GM19372 (cell line): ENCODE results near the gene DACH1.

ENCODE experiments used
- ATAC-seq: cut with Tn5 transposase; IDR thresholded peaks from one replicate; pipeline ENCODE4 v1.9.1; 2021; ENCODE audit warnings: mild to moderate bottlenecking, low read depth, moderate library complexity; ENCODE audit not compliant: unreplicated experiment

The DACH1 gene

DNA sequence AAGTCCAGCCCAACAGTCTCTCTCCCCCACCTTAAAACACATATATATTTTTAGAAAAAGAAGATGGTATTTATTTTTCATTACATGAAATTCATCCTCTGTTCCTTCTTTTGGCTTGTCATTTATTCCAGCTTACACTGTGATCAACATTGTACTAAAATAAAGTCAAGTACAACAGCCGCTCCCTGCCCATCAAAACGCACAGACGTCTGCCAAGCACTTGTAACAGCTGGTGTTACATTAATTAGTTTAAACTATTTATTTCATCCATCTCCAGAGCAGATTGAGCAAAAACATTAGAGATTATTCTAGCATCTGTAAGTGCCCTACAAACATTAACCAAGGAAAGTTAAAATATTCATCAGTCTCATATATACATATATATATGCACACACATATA lies 350.5 kb downstream of the DACH1 start:
- no peak for ATAC-seq

DNA sequence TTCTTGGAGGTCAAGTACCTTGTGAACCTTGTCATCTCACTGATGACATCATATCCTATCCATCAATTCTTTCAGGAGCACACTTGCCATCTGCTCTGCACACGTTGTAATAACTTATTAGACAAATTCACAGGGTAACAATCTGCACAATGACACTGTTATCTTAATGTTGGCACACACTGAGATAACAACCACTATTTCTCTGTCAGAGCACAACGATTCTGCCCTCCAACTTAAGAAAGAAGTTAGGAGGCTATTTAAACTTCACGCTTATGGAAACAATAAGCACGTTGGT lies 351.3 kb downstream of the DACH1 start:
- no peak for ATAC-seq

DNA sequence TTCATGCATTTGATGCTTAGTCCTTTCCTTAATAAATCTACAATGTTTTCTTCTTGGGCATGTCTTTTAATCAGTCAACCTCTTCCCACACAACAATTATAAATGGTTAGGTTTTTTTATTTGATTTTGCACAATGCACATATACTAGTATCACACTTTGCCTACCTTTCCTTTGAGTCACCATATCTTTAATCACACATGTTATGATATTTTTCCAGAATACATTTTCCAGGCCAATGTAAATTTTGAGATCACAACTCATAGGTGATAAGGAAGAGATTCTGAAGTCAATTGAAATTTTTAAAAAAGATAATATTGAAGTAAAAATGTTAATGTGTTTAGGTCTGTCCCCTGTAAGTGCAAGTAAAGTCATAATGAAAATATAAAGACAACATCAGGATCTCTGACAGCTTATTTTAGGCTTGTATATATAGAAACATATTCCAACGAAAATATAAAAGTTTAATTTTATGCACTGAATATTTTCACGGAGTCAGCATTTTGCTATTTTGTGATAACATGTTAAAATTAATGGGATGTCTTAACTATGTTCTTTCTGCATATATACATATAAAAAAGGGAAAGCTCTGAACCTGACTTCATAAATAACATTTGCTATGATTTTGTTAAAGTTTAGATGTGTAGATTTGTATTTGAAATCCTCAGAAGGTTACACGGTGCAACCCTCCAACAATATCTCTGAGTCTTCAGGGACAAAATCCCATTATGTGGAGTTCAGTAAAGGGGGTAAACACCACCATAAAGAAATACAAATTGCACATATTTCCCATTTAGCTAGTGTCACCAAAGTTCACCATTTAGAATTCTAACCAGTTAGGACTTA lies 351.9 kb downstream of the DACH1 start:
- no peak for ATAC-seq

DNA sequence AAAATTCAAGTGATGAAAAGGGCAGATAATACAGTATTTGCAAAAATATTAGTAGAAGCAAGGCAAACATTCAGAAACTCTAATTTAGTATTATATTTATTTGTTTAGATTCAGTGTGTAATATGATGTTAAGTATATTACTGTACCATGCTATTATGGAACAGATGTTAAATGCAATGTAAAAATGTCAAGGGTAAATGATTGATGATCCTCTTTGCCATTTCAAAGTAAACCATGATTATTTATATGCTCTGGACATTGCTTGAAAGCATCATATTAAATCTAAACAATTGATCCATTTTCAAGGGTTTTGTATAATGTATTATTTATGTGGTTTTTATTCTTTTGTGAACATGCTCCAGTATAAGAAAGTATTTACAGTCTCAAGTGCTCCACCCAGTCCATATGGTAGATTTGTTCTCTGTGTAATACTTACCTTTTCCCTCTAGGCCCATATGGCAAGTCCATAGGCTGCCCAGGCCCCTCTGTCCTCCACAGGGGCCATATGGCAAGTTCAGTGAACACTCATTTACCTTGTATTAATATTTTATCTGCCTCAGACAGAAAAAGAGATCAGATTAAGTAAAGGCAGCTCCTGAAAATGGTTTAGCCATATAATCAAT lies 353.5 kb downstream of the DACH1 start:
- no peak for ATAC-seq

DNA sequence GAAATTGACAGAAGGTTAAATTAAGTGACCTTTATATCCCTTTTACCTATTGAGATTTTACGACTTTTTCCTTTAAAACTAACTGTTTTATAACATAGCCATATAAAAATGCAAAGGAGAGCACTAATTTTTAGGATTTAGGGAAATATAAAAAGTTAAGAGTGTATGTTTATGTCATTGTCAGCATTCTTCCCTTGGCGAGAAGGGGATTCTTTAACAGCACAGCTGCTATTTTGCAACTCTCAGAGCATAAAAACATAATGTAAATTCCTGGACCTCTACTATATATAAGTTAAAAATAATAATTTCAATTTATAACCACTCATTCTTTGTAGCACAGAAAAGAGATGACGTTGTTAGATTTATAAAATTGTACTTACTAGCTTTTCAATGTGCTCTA lies 363.2 kb downstream of the DACH1 start:
- ATAC-seq: no peak

DNA sequence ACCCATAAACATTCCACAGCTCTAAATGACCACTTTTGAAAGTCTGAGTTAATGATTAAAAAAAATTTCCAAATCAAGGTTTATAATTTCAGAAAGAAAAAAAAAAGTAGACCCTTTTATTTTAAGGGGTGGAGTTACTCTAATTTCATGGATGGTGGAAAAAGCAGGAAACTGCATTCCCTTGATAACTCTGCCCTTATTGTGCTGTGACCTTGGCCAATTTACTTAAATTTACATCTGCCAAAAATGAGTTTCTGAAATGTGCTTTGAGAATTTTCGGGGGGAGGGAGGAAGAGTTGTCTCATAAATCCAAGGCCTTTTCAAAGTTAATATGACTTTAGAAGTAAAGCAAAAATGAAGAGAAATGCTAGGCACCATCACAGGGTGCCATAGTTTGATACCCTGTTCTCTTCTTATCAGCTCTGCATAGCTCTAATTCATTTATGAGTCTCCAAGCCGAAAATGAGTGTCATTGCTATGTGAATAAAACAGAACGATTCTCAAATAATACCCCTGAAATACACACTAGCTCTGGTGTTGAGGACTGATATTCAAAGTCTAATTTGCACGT lies 367.0 kb downstream of the DACH1 start:
- ATAC-seq: no peak

DNA sequence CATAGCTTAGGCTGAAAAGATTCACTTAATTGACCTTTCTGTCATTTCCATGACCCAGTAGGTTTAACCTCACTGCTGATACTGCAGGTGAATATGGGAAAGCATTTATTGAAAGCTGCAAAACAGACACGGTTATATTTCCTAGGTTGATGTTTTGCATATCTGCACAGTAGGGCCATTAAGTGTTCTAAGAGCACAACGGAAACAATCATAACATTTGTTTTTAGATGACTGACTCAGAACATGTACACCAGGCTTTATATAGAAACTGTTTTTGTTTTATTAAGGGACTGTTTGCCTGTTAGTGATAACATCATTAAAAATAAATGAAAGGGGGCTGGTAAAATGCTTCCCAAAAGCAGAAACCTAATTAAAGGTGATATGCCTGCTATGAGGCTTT lies 367.8 kb downstream of the DACH1 start:
- ATAC-seq: no peak

DNA sequence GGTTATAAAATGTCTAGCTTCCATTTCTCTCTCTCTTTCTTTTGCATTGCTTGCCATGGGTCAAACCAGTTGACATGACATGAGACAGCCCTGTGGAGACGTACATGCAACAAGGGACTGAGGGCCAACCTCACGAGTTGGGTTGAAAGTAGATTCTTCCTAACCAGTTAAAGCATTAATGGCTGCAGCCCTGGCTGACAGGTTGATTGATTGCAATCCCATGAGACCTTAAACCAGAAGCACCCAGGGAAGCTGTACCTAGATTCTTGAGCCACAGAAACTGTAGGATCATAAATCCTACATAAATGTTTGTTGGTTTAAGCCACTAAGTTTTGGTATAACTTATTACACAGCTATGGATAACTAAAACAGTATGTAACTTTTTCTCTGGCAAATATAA lies 373.8 kb downstream of the DACH1 start:
- no peak for ATAC-seq

DNA sequence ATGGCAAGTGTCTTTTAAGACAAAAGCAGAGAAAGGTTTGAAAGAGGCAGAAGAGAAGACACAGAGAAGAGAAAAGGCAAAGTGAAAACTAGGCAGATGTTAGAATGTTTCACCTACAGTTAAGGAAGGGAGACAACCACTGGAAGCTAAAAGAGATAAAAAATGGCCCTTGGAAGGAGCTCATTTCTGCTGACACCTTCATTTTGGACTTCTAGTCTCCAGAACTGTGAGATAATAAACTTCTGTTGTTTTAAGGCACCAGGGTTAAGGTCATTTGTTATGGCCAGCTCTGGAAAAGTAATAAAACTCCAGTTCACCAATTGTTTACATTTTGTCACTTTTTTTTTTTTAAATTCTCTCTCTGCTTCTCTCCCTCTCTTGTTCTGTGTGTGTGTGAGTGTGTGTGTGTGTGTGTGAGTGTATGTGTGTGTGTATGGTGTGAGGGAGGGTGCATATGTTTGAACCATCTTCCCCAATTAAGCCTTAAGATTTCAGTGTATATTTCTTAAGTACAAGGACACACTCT lies 374.6 kb downstream of the DACH1 start:
- ATAC-seq: no peak

DNA sequence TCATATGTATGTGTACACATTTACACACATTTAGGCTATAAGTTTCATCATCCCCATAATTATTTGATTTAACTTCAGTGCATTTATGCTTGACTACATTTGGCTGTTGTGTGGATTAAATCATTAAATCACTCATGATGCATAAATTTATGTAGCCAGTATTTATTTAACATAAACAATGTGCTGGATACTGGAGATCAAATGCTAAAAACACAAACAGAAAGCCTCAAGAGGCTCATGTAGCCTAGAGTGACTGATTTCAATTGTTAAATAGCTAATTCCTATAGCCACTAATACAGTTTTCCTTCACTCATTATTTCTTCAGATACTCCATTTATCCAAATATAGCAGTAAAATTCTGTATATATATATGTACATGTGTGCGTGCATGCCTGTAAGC lies 376.0 kb downstream of the DACH1 start:
- ATAC-seq: no peak

DNA sequence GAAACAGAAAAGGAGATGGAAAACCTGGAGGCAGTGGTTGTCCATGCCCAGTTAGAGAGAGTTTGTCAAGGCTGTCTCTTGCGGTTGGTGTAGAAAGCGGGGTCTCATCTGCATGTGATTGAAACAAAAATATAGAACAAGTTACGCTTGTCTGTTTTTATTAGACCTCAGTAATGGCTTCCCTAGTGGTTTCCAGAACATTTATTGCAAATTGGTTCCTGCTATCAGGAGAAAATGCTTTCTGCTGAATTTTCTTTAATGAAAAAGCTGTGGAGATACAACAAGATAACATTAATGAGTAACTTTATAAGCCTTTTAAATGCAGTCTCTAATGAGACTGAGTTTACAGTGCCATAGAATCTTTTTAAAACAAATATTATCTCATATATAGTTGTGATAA lies 378.0 kb downstream of the DACH1 start:
- ATAC-seq: no peak

DNA sequence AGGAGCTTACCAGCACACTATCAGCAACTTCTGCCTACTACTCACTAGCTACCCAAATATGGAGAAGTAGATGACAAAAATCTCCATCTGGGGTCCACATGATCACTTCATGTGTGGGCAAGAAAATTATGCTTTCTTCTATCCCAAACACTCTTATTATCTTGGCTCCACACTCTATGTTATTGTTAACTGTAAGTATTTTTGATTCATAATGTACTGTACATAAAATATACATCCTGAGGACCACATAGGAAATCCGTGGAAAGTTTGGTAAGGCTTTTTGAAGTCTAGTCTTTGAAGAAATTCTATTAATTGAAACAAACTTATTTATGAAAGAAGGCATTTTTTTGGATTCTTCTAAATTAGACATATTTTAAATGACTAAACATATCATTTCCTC lies 378.8 kb downstream of the DACH1 start:
- ATAC-seq: no peak

DNA sequence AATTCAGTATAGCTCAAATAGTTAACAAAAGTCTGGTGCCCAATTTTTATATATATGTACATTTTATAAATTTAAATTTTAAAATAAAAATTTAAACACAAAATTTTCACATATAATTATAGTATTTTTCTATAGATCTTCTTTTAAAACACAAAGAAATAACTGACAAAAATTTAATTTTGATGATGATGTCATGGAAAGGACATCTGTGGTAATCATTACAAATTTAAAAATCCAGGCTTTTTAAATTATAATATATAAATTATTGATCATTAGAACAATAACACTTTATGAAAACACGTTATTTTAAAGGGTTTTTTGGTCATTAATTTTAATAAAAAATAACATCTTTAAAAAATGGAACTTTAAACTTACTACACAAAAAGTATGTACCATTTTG lies 381.1 kb downstream of the DACH1 start:
- ATAC-seq: no peak

DNA sequence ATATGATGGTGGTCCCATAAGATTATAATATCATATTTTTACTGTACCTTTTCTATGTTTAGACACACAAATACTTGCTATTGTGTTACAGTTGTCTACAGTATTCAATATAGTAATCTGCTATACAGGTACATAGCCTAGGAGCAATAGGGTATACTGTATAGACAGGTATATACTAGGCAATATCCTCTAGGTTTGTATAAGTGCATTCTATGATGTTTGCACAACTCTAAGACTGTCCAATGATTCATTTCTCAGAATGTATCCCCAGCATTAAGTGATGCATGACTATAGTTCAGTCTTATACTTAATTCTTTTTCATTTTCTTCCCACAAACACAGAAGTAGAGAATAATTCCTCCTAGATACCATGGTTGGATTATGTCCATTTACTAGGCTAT lies 383.3 kb downstream of the DACH1 start:
- no peak for ATAC-seq

DNA sequence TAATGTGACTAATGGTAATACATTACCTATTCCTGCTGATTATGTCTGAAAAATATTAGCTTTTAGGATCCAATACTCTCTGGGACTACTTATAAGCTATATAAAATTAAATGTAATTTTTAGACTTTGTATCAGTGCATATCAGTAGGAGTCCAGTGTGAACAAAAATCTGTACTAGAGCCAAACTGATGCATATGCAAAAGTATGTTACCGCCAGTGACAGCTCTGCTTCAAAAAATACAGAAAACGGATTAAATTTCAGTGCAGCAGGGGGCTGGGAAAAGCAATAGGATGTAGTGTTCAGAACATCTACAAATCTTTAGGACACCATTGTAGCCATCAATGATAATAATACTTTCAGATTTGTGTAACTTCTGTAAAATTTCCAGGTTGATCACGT lies 385.5 kb downstream of the DACH1 start:
- ATAC-seq: no peak

DNA sequence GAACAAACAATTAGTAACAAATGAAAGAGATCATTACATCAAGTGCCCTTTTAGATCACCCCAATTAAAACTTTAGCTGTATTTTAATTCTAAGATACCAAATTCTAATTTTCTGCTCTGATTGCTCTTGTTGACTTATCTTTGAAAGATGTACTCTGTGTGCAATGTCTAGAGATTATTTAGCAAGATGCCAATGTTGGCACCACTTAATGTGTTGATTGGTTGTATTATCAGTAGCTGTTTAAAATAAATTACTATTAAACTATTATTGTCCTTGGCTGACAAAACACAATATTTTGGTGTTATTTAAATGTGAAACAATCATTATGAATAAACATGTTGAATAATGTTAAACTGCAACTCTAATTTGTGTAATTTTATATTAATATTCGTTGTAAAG lies 386.0 kb downstream of the DACH1 start:
- ATAC-seq: no peak

DNA sequence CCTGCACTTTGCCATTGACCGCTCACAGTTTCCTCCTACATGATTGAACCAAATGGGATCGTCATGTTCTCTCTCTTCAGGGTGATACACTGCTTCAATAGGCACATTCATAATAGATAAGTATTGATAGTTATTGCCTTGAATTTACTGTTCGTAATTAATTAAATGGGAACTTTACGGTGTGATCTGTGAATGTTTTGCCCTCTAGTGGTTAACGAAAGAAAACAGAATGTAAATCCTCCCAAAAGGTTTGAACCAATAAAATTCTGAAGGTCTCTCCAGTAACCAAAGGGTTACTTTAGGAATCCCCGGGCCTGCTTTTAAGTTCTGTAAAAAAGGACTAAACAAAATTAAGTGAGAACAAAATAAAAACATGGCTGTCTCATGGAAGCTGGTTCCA lies 389.3 kb downstream of the DACH1 start:
- no peak for ATAC-seq

DNA sequence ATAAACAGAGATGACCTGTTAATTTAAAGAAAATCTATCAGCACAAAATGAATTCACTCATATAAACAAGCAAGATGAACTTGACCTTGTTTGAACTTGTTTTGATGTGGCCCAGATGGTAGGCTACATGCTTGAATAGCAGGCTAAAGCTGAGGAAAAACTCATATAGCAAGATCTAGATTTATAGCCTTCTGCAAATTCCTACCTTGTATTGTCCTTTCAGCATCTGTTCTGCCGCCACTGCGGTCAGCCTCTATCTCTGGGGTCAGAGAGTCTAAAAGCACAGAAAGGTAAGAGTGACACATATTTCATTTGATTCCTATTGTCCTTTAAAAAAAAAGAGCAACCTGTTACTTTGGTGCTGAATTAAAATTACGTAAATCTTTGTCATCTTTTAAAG lies 392.1 kb downstream of the DACH1 start:
- ATAC-seq: no peak

DNA sequence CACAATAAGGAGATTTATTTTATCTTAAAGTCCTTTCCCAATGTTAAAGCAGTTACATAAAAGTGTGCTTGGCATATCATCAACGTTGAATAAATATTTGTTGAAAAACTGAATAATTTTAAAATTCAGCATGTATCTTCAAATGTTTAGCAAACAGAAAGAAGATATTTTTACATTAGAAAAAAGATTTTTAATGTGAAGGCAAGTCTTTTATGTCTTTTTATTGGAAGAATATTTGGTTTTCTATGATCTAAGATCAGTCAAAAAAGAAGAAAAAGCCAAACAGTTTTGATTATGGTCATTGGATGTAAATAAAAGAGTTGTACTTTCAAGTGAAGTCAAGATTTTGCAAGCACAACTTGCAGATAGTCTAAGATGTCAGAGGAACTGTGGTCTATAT lies 397.4 kb downstream of the DACH1 start:
- ATAC-seq: no peak

DNA sequence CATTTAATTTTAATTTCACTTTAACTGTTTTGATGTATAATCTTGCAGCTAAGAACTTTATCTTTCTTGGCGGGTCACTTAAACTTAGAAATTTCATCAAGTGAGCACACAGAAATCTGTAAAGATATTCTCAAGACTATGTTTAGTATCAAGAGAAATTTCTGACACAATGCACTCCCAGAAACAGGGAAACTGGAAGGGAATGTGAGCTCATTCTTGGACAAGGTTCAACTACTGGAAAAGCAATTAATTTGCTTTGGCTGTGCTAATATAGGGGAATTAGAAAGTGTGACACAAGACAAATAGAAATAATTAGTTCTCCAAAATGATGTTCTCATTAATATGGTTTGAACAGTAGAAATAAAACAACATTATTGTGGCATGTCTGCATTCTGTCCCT lies 402.3 kb downstream of the DACH1 start:
- ATAC-seq: no peak

DNA sequence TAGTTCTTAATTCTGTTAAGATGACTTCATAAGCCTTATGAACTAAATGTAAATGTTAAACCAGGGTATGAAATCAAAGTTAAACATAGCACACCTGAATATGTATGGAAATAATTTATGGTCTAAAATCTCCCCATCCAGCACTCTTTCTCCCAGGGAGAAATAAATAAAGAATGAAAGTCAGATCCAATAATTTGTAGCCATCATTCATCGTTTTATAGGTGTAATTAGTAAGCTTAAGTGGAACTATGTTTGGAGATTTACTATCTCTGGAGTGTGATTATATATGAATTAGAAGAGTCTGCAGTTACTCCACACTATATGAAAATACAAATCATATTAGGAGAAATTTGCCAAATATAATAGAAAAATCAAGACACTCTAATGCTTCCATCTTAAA lies 405.1 kb downstream of the DACH1 start:
- ATAC-seq: no peak

DNA sequence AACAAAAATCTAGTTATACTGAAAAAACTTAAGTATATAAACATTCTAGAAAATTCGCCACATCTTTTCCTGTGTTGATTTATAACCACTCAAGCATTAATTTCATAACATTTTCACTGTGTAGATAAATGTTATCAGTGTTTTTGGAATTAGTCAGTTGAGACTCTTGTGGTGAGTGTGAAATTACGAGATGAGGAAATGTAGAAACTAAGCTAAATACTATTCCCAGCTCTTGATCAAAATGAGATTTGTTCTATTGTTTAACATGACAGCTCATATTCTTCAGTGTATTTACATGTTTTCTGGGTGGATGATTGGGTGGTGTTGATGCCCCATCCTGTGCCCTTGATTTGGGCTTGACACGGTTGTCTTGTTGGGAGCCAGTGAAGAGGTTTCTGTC lies 406.8 kb downstream of the DACH1 start:
- ATAC-seq: no peak
